K562 treated with DMSO at 1 percent for 48 hours (cell line): ENCODE results near the gene LRRC36. TPM values are rescaled to one million over a fixed set of nuclear protein-coding genes. Genes with fewer than 3 reads are reported as not detected.

Source experiments
- total RNA-seq: library from RNA; unstranded; fragments of 300-600 nt; gene quantifications from 2 replicates; pipeline ENCODE4 v1.2.3, GENCODE V29; 2022; ENCODE audit warnings: low replicate concordance; ENCODE audit errors: extremely low read depth

The LRRC36 gene
- total RNA-seq = not detected in 2 replicates

GRCh38 chr16:67326472-67327309, at the start of gene LRRC36, which contains the start of gene KCTD19:
Gene LRRC36, plus strand, starts transcription at chr16:67326815. Its CDS starts 48 bp downstream, at chr16:67326863.
Gene KCTD19, minus strand, starts transcription at chr16:67326741. Its CDS starts 34 bp downstream, at chr16:67326707.

DNA sequence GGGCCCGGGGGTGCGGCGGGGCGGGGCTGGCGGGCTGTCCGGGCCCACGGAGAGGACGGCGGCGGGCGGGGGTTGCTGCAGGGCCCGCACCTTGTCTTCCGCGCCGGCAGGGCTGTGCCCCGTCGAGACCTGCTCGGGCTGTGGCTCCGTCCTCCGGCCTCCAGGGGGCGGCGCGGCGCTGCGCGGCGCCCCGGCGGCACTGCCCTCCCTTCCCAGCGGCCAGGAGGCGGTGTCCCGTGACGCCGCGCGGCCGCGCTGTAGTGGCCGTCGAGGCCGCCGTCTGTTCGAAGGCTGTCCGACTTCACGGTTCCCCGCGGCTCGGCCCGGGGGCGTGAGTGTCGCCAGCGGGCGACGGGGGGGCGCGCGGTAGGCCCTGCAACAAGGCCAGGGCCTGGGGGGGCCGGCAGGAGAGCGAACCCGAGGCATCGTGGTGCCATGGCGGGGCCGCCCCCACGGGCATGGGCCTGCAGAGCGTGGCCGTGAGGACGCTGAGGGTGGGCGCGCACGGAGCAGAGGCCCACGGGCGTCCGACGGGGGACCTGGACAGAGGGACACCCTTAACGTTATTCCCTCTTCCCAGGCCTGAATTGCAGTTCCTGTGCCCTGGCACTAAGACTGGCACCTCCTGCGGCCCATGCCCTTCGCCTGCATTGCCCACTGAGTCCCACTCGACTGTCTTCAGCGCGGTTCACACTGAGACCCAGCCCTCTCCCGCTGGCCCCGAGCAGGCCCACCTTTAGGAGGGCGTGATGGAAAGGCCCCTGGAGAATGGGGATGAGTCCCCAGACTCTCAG, 47.1 kb upstream of the LRRC36 start, which contains the start of gene PLEKHG4:
PLEKHG4 (plus strand) TSS at position 237 of the 794 bp plus-strand sequence; CDS start at position 750, 513 bp downstream.

GRCh38 chr16:67393111-67393787, 66.6 kb downstream of the LRRC36 start, which contains the start of gene TPPP3:
Gene TPPP3, minus strand, starts transcription at chr16:67393498. Its CDS starts 2,387 bp downstream, at chr16:67391111.

GRCh38 chr16:67415872-67416793, 89.5 kb downstream of the LRRC36 start, which contains the start of gene ZDHHC1:
Gene ZDHHC1, minus strand, starts transcription at chr16:67416477. Its CDS starts 8,702 bp downstream, at chr16:67407775.

DNA sequence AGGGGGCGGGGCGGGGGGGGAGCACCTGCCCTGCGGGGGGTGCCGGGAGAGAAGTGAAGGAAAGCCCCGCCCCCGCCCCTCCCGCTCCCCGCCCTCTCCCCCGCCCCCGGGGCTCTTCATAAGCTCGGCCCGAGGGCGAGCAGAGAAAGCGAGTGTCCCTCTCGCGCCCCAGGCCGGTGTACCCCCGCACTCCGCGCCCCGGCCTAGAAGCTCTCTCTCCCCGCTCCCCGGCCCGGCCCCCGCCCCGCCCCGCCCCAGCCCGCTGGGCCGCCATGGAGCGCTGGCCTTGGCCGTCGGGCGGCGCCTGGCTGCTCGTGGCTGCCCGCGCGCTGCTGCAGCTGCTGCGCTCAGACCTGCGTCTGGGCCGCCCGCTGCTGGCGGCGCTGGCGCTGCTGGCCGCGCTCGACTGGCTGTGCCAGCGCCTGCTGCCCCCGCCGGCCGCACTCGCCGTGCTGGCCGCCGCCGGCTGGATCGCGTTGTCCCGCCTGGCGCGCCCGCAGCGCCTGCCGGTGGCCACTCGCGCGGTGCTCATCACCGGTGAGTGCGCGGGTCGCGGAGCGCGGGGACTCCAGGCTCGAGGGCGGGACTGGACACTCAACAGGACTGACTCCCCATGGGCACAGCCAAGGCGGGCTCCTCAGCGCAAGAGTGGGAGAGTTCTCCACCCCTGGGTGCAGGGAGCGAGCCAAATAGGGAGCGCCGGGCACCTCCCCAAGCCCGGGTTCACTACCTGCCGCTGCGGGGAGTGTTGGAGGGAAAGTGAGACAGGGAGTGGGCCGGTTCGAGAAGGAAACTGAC, 104.6 kb downstream of the LRRC36 start, which contains the start of gene HSD11B2:
HSD11B2 (plus strand) TSS at position 145 of the 798 bp plus-strand sequence; CDS start at position 273, 128 bp downstream.

Other genes with a start within 250 kb of the LRRC36 start
- not detected in 2 replicates for gene PHAF1, start 216.9 kb upstream of the LRRC36 start, total RNA-seq
- gene B3GNT9, start 175.8 kb upstream of the LRRC36 start, total RNA-seq = not detected in 2 replicates
- gene TRADD, start 166.9 kb upstream of the LRRC36 start, total RNA-seq = not detected in 2 replicates
- not detected in 2 replicates for gene FBXL8, start 166.9 kb upstream of the LRRC36 start, total RNA-seq
- not detected in 2 replicates for gene HSF4, start 162.1 kb upstream of the LRRC36 start, total RNA-seq
- not detected in 2 replicates for gene NOL3, start 156.3 kb upstream of the LRRC36 start, total RNA-seq
- not detected in 2 replicates for gene MATCAP1, start 142.9 kb upstream of the LRRC36 start, total RNA-seq
- not detected in 2 replicates for gene EXOC3L1, start 136.7 kb upstream of the LRRC36 start, total RNA-seq
- gene E2F4, start 134.7 kb upstream of the LRRC36 start, total RNA-seq = not detected in 2 replicates
- not detected in 2 replicates for gene ELMO3, start 127.7 kb upstream of the LRRC36 start, total RNA-seq
- not detected in 2 replicates for gene TMEM208, start 99.7 kb upstream of the LRRC36 start, total RNA-seq
- gene FHOD1, start 79.3 kb upstream of the LRRC36 start, total RNA-seq = not detected in 2 replicates
- not detected in 2 replicates for gene SLC9A5, start 77.8 kb upstream of the LRRC36 start, total RNA-seq
- gene PLEKHG4, start 47.3 kb upstream of the LRRC36 start, total RNA-seq = not detected in 2 replicates
- gene KCTD19, start 74 bp upstream of the LRRC36 start, total RNA-seq = not detected in 2 replicates
- not detected in 2 replicates for gene TPPP3, start 66.7 kb downstream of the LRRC36 start, total RNA-seq
- gene ZDHHC1, start 89.7 kb downstream of the LRRC36 start, total RNA-seq = not detected in 2 replicates
- gene HSD11B2, start 104.3 kb downstream of the LRRC36 start, total RNA-seq = not detected in 2 replicates
- gene ATP6V0D1, start 154.3 kb downstream of the LRRC36 start, total RNA-seq = not detected in 2 replicates
- not detected in 2 replicates for gene AGRP, start 156.7 kb downstream of the LRRC36 start, total RNA-seq
- not detected in 2 replicates for gene RIPOR1, start 202.0 kb downstream of the LRRC36 start, total RNA-seq
- not detected in 2 replicates for gene CTCF, start 235.7 kb downstream of the LRRC36 start, total RNA-seq